Common myeloid progenitor, CD34-positive (primary cell): ENCODE data around the gene DIAPH1.
A peak's percentile ranks its signal among the peaks of the same experiment; 100 is the strongest.

Experiments used
- CTCF ChIA-PET: fragments of 350-600 bp; sonication (Branson Sonifier 250); formaldehyde crosslinking; loops from one replicate; lab custom pipeline; 2021; ENCODE audit warnings: antibody characterized with exemption; lab: Charles Lee
- POLR2A ChIA-PET: fragments of 350-600 bp; sonication (Branson Sonifier 250); formaldehyde crosslinking; loops from one replicate; lab custom pipeline; 2021; ENCODE audit warnings: antibody characterized with exemption; lab: Charles Lee
- DNase-seq, 3 donors: peaks; one replicate each; pipeline versions ENCODE4 v3.0.0 to v3.0.0-alpha.2; 2013
- H3K27ac ChIP-seq, 2 experiments: 1 replicate in 1 of 2; 2 replicates in 1 of 2; pipeline ENCODE4 v1.7.0; 2013; ENCODE audit warnings: inconsistent platforms in 2 of 2, low read length in 2 of 2, mild to moderate bottlenecking in 2 of 2, low read depth in 1 of 2, moderate library complexity in 1 of 2; ENCODE audit not compliant: severe bottlenecking in 2 of 2, insufficient read depth in 1 of 2, poor library complexity in 1 of 2
- H3K27me3 ChIP-seq, 5 experiments: replicated peaks in 2 of 5; 1 replicate in 3 of 5; 2 replicates in 2 of 5; pipeline versions ENCODE4 v1.6.1 to v1.7.0; 2013; ENCODE audit warnings: low read length in 4 of 5, mild to moderate bottlenecking in 2 of 5, moderate library complexity in 2 of 5, inconsistent platforms in 1 of 5; ENCODE audit not compliant: insufficient read depth in 5 of 5, control insufficient read depth in 4 of 5
- H3K36me3 ChIP-seq, 4 experiments: 1 replicate in 2 of 4; 2 replicates in 2 of 4; pipeline versions ENCODE4 v1.6.1 to v1.7.0; 2013; ENCODE audit warnings: low read length in 3 of 4, control low read depth in 1 of 4, mild to moderate bottlenecking in 1 of 4; ENCODE audit not compliant: control insufficient read depth in 4 of 4, insufficient read depth in 4 of 4
- H3K4me1 ChIP-seq, 4 experiments: 1 replicate in 3 of 4; 2 replicates in 1 of 4; pipeline versions ENCODE4 v1.6.1 to v1.7.1; 2013; ENCODE audit warnings: low read length in 3 of 4, mild to moderate bottlenecking in 3 of 4, control low read depth in 1 of 4, inconsistent platforms in 1 of 4, moderate library complexity in 1 of 4; ENCODE audit not compliant: control insufficient read depth in 4 of 4, insufficient read depth in 4 of 4; ENCODE audit errors: control extremely low read depth in 1 of 4
- H3K4me3 ChIP-seq, 7 experiments: 1 replicate in 4 of 7; 2 replicates in 3 of 7; pipeline versions ENCODE4 v1.5.1 to v1.7.0; 2013; ENCODE audit warnings: mild to moderate bottlenecking in 7 of 7, low read length in 6 of 7, moderate library complexity in 6 of 7, inconsistent platforms in 2 of 7, low read depth in 2 of 7, control low read depth in 1 of 7; ENCODE audit not compliant: insufficient read depth in 4 of 7, control insufficient read depth in 1 of 7; ENCODE audit errors: extremely low read depth in 1 of 7
- H3K9me3 ChIP-seq, 5 experiments: 1 replicate in 4 of 5; 2 replicates in 1 of 5; pipeline versions ENCODE4 v1.6.1 to v1.7.1; 2013; ENCODE audit warnings: low read length in 4 of 5, mild to moderate bottlenecking in 2 of 5, inconsistent platforms in 1 of 5, low read depth in 1 of 5, moderate library complexity in 1 of 5; ENCODE audit not compliant: control insufficient read depth in 4 of 5, insufficient read depth in 2 of 5; ENCODE audit errors: control extremely low read depth in 1 of 5
- WGBS: methylation state at CpG from one replicate; pipeline ENCODE4 v1.1.5; 2013; ENCODE audit not compliant: insufficient coverage; 5-methylcytosine and 5-hydroxymethylcytosine counted together

The DIAPH1 gene

DNA sequence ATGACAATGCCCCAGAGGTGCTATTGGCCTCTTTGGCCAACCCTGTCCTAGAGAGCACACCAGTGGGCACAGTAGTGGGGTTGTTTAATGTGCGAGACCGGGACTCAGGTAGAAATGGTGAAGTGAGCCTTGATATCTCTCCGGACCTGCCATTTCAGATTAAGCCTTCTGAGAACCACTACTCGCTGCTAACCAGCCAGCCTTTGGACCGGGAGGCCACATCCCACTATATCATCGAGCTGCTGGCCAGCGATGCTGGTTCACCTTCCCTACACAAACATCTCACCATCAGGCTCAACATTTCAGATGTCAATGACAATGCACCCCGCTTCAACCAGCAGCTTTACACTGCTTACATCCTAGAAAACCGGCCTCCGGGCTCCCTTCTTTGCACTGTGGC is 128.5 kb downstream of the DIAPH1 start:
- DNase-seq: no peak
- peaks cover 0 to 4% (median 2%) of the 10 kb centered on the region in 5 experiments for H3K9me3 ChIP-seq
- peaks cover 12 to 97% (median 64%) of the 10 kb centered on the region in 5 experiments for H3K27me3 ChIP-seq
- ChIA-PET CTCF (interaction anchor here (0.6 kb wide), 1 partner anchor 69 kb away, joined by 3 read pairs; no protein-coding TSS in a partner anchor), POLR2A (no interaction called here)
- no peaks in the 10 kb centered on the region for H3K36me3 ChIP-seq
- no peak overlapping the region for H3K4me3 ChIP-seq
- H3K27ac ChIP-seq: no peak overlapping the region
- 93% methylated on average over 8 of the region's 10 CpGs for WGBS
- H3K4me1 ChIP-seq: peaks cover 0 to 24% (median 14%) of the 10 kb centered on the region in 4 experiments

- WGBS: 96% methylated on average over 9 of the region's 10 CpGs
- CTCF ChIA-PET: interaction anchor here (0.6 to 1.3 kb wide), 5 partner anchors 9 to 72 kb away, joined by 3 to 6 read pairs (median 3); partner anchors contain the start of gene PCDHGB7
These were observed 129.0 kb downstream of the DIAPH1 start for GRCh38 chr5:141489841-141490240.

DNA sequence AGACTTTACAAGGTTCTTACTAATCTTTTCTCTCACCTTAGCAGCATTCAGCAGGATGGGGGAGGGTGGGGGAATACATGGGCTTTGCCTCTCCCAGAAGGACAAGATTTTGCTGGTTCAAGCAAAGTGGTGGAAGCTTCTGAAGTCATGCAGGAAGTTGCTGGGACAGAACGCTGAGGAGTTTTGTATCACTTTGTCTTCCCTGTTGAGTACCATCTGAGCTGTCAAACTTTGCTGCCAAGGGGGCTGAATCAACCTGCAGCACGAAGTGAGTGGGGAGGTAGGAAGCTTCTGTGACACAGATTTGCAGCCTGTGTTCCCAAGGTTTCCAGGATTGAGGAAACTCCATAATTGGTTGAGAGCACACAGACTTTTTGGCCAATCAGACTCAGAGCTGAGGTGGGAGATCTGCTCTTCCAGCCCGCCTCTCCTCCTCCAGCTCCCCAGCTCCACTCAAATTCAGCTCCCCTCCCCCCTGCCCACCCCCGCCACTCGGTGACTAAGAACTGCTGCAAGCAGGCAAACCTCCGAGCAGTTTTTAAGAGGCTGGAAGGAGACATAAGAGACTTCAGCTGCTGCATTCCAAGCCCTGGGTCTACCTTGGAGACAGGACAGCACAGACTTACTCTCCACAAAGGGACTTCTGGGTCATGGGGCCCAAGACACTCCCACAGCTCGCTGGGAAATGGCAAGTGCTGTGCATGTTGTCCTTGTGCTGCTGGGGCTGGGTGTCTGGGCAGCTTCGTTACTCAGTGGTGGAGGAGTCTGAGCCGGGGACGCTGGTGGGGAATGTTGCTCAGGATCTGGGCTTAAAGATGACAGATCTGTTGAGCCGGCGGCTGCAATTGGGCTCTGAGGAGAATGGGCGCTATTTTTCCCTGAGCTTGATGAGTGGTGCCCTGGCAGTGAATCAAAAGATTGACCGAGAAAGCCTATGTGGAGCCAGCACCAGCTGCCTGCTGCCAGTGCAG is 129.9 kb downstream of the DIAPH1 start, which contains the start of gene PCDHGC5:
PCDHGC5 (plus strand) TSS at position 491 of the 971 bp plus-strand sequence; CDS start at position 651, 160 bp downstream.
- H3K27me3 ChIP-seq: peaks cover 14 to 97% (median 57%) of the 10 kb centered on the region in 5 experiments
- 81% methylated on average over 11 of the region's 14 CpGs for WGBS
- H3K9me3 ChIP-seq: peaks cover 0 to 4% (median 3%) of the 10 kb centered on the region in 5 experiments
- no peaks in the 10 kb centered on the region for H3K36me3 ChIP-seq
- CTCF ChIA-PET: interaction anchor here (1.0 to 1.3 kb wide), 5 partner anchors 8 to 71 kb away, joined by 3 to 6 read pairs (median 3); partner anchors contain the start of gene PCDHGB7
- no peak for DNase-seq
- peaks cover 0 to 33% (median 19%) of the 10 kb centered on the region in 4 experiments for H3K4me1 ChIP-seq
- no peak within 1 kb of the TSS for H3K4me3 ChIP-seq
- H3K27ac ChIP-seq: no peak within 1 kb of the TSS
- POLR2A ChIA-PET: no interaction called here

More at GRCh38 chr5:141489841-141490240, 129.0 kb downstream of the DIAPH1 start:
- POLR2A ChIA-PET: no interaction called here
- H3K4me3 ChIP-seq: no peak overlapping the region
- peaks cover 0 to 4% (median 3%) of the 10 kb centered on the region in 5 experiments for H3K9me3 ChIP-seq
- peaks cover 0 to 26% (median 16%) of the 10 kb centered on the region in 4 experiments for H3K4me1 ChIP-seq
- no peak overlapping the region for H3K27ac ChIP-seq
- DNase-seq: no peak
- H3K27me3 ChIP-seq: peaks cover 14 to 97% (median 65%) of the 10 kb centered on the region in 5 experiments
- no peaks in the 10 kb centered on the region for H3K36me3 ChIP-seq

GRCh38 chr5:141487131-141487530 is 131.7 kb downstream of the DIAPH1 start:
- H3K27ac ChIP-seq: no peak overlapping the region
- H3K9me3 ChIP-seq: peaks cover 0 to 4% (median 3%) of the 10 kb centered on the region in 5 experiments
- CTCF ChIA-PET: interaction anchor here (1.1 to 3.3 kb wide), 8 partner anchors 8 to 77 kb away, joined by 4 to 14 read pairs (median 6); partner anchors contain the start of genes PCDHGA12 and PCDHGC3
- peaks cover 0 to 25% (median 12%) of the 10 kb centered on the region in 4 experiments for H3K4me1 ChIP-seq
- no peak for DNase-seq
- no peak overlapping the region for H3K4me3 ChIP-seq
- POLR2A ChIA-PET: no interaction called here
- no peaks in the 10 kb centered on the region for H3K36me3 ChIP-seq
- peaks cover 7 to 95% (median 49%) of the 10 kb centered on the region in 5 experiments for H3K27me3 ChIP-seq
- WGBS: 94% methylated on average over 7 of the region's 7 CpGs

GRCh38 chr5:141486091-141486490 is 132.7 kb downstream of the DIAPH1 start:
- peaks cover 0 to 15% (median 7%) of the 10 kb centered on the region in 4 experiments for H3K4me1 ChIP-seq
- POLR2A ChIA-PET: no interaction called here

GRCh38 chr5:141485321-141486055 is 133.3 kb downstream of the DIAPH1 start:
- ChIA-PET CTCF (interaction anchor here (0.8 to 3.3 kb wide), 10 partner anchors 10 to 79 kb away, joined by 3 to 14 read pairs (median 4); partner anchors contain the start of genes PCDHGA12 and PCDHGC3), POLR2A (no interaction called here)
- Histone ChIP-seq H3K4me3 (peak overlapping the region in 4 of 7 experiments; percentile 40 to 61 (median 46)), H3K27ac (no peak overlapping the region), H3K27me3 (peaks cover 7 to 93% (median 38%) of the 10 kb centered on the region in 5 experiments), H3K9me3 (peaks cover 0 to 4% (median 3%) of the 10 kb centered on the region in 5 experiments), H3K4me1 (peaks cover 0 to 14% (median 5%) of the 10 kb centered on the region in 4 experiments), H3K36me3 (no peaks in the 10 kb centered on the region)
- peak in 2 of 3 donors; percentile 38 to 42 for DNase-seq
- WGBS: 47% methylated on average over 37 of the region's 38 CpGs

More at GRCh38 chr5:141486091-141486490, 132.7 kb downstream of the DIAPH1 start:
- Histone ChIP-seq H3K4me3 (no peak overlapping the region), H3K27ac (no peak overlapping the region), H3K9me3 (peaks cover 0 to 4% (median 3%) of the 10 kb centered on the region in 5 experiments), H3K27me3 (peaks cover 7 to 93% (median 42%) of the 10 kb centered on the region in 5 experiments), H3K36me3 (no peaks in the 10 kb centered on the region)
- 89% methylated on average over 7 of the region's 9 CpGs for WGBS
- DNase-seq: no peak
- CTCF ChIA-PET: interaction anchor here (0.9 to 3.3 kb wide), 11 partner anchors 8 to 78 kb away, joined by 3 to 14 read pairs (median 4); partner anchors contain the start of genes PCDHGA12 and PCDHGC3
